ENCODE data around the gene PLLP.

DNA sequence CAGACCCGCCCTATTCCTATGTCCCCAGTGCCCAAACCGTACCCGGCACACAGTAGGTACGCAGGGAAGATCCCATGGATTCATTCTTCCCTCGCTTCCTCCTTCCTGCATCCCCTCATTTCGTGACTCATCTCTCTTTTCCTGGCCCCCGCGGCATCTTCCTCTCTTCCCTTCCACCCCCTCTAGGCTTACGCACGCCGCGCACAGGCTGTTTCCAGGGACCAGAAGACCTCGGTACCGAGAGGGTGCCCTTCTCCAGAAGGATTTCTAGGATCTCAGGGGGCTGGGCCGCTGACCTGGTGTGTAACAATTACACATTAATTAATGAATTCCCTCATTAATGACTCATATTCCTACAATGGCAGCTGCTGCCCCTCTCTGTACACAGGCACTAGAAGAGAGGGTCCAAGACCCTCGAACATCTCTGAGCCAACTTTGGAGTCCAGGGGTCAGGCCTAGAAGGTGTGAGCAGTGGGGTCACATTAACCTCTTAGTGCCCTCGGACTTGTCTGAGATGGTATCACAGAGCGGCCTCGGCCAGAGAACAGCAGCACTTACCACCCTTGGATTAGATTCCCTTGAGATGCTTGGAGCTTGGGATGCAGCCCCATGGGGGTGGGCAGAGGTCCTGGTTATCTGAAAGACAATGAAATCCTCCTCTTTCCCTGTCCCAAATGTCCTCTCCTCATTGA is 16.8 kb upstream of the PLLP start:
- TF ChIP-seq, protein P1, sequence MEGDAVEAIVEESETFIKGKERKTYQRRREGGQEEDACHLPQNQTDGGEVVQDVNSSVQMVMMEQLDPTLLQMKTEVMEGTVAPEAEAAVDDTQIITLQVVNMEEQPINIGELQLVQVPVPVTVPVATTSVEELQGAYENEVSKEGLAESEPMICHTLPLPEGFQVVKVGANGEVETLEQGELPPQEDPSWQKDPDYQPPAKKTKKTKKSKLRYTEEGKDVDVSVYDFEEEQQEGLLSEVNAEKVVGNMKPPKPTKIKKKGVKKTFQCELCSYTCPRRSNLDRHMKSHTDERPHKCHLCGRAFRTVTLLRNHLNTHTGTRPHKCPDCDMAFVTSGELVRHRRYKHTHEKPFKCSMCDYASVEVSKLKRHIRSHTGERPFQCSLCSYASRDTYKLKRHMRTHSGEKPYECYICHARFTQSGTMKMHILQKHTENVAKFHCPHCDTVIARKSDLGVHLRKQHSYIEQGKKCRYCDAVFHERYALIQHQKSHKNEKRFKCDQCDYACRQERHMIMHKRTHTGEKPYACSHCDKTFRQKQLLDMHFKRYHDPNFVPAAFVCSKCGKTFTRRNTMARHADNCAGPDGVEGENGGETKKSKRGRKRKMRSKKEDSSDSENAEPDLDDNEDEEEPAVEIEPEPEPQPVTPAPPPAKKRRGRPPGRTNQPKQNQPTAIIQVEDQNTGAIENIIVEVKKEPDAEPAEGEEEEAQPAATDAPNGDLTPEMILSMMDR (conservative IDR thresholded peaks at IDR 0.05; ENCODE audit: low read length) = no peak
- no peak for TF ChIP-seq EZH2phosphoT487 (IDR thresholded peaks at IDR 0.05; ENCODE audit: borderline replicate concordance)
